Activated naive CD4-positive, alpha-beta T cell treated with anti-CD3 and anti-CD28 coated beads, Interleukin-2, amount 10 ng/mL, durations not matched to agents 7 days and 5 days (primary cell): ENCODE results near the gene USP6NL.
"Not testable (repeated sequence)": the region's sequence is repeated elsewhere in the genome, so short reads cannot be mapped to it uniquely, and the experiment has no call there.

ENCODE experiments used
- CTCF ChIA-PET: fragments of 350-600 bp; sonication (Branson Sonifier 250); formaldehyde crosslinking; loops from one replicate; lab custom pipeline; 2021; ENCODE audit warnings: antibody characterized with exemption; lab: Charles Lee
- DNase-seq: peaks from one replicate; pipeline ENCODE4 v3.0.0-alpha.2; 2020
- H3K27ac Mint-ChIP-seq: one replicate; pipeline ENCODE4 v1.8.0; 2021; ENCODE audit warnings: mild to moderate bottlenecking, moderate library complexity, mixed read lengths
- H3K27me3 Mint-ChIP-seq: one replicate; pipeline ENCODE4 v1.8.0; 2021; ENCODE audit warnings: mild to moderate bottlenecking, mixed read lengths
- H3K36me3 Mint-ChIP-seq: one replicate; pipeline ENCODE4 v1.8.0; 2021; ENCODE audit warnings: mixed read lengths
- H3K4me1 Mint-ChIP-seq: one replicate; pipeline ENCODE4 v1.8.0; 2021; ENCODE audit warnings: mixed read lengths
- H3K4me3 Mint-ChIP-seq: one replicate; pipeline ENCODE4 v1.8.0; 2021; ENCODE audit warnings: mild to moderate bottlenecking, moderate library complexity, mixed read lengths
- H3K9me3 Mint-ChIP-seq: one replicate; pipeline ENCODE4 v1.8.0; 2021; ENCODE audit warnings: mixed read lengths

USP6NL gene

GRCh38 chr10:11448190-11448544 is 163.3 kb downstream of the USP6NL start:
- Mint-ChIP-seq H3K36me3 (no peaks in the 10 kb centered on the region), H3K27me3 (peaks cover 40% of the 10 kb centered on the region), H3K4me1 (peaks cover 19% of the 10 kb centered on the region), H3K9me3 (no peaks in the 10 kb centered on the region), H3K4me3 (no peak overlapping the region), H3K27ac (no peak overlapping the region)
- CTCF ChIA-PET: interaction anchor here (0.9 kb wide), 1 partner anchor 9 kb away, joined by 3 read pairs; no protein-coding TSS in a partner anchor
- DNase-seq: no peak

- peaks cover 19% of the 10 kb centered on the region for H3K4me1 Mint-ChIP-seq
Observed at GRCh38 chr10:11447586-11447985, 163.9 kb downstream of the USP6NL start.

GRCh38 chr10:11446864-11447263 is 164.6 kb downstream of the USP6NL start:
- CTCF ChIA-PET: no interaction called here
- Mint-ChIP-seq H3K27ac (no peak overlapping the region), H3K4me1 (peaks cover 19% of the 10 kb centered on the region), H3K27me3 (peaks cover 39% of the 10 kb centered on the region), H3K36me3 (no peaks in the 10 kb centered on the region), H3K4me3 (no peak overlapping the region), H3K9me3 (no peaks in the 10 kb centered on the region)
- no peak for DNase-seq

More at GRCh38 chr10:11447586-11447985, 163.9 kb downstream of the USP6NL start:
- DNase-seq: no peak
- no peaks in the 10 kb centered on the region for H3K9me3 Mint-ChIP-seq
- H3K27ac Mint-ChIP-seq: no peak overlapping the region
- CTCF ChIA-PET: no interaction called here
- H3K27me3 Mint-ChIP-seq: peaks cover 40% of the 10 kb centered on the region
- H3K36me3 Mint-ChIP-seq: no peaks in the 10 kb centered on the region
- no peak overlapping the region for H3K4me3 Mint-ChIP-seq

GRCh38 chr10:11446133-11446532 is 165.3 kb downstream of the USP6NL start:
- Mint-ChIP-seq H3K9me3 (no peaks in the 10 kb centered on the region), H3K36me3 (no peaks in the 10 kb centered on the region), H3K4me1 (peaks cover 19% of the 10 kb centered on the region), H3K27ac (no peak overlapping the region), H3K27me3 (peaks cover 33% of the 10 kb centered on the region), H3K4me3 (no peak overlapping the region)
- CTCF ChIA-PET: no interaction called here
- DNase-seq: no peak

GRCh38 chr10:11444531-11445228 is 166.8 kb downstream of the USP6NL start:
- Mint-ChIP-seq H3K9me3 (no peaks in the 10 kb centered on the region), H3K27me3 (peaks cover 25% of the 10 kb centered on the region), H3K27ac (no peak overlapping the region), H3K4me1 (peaks cover 29% of the 10 kb centered on the region), H3K36me3 (no peaks in the 10 kb centered on the region), H3K4me3 (no peak overlapping the region)
- no peak for DNase-seq
- CTCF ChIA-PET: no interaction called here

GRCh38 chr10:11444155-11444530 is 167.3 kb downstream of the USP6NL start:
- CTCF ChIA-PET: no interaction called here
- peaks cover 19% of the 10 kb centered on the region for H3K27me3 Mint-ChIP-seq
- no peak overlapping the region for H3K4me3 Mint-ChIP-seq
- no peaks in the 10 kb centered on the region for H3K36me3 Mint-ChIP-seq
- no peak overlapping the region for H3K27ac Mint-ChIP-seq
- H3K4me1 Mint-ChIP-seq: peaks cover 32% of the 10 kb centered on the region
- DNase-seq: no peak
- no peaks in the 10 kb centered on the region for H3K9me3 Mint-ChIP-seq

GRCh38 chr10:11443468-11444154 is 167.8 kb downstream of the USP6NL start:
- H3K9me3 Mint-ChIP-seq: no peaks in the 10 kb centered on the region
- CTCF ChIA-PET: no interaction called here
- H3K4me1 Mint-ChIP-seq: peaks cover 30% of the 10 kb centered on the region
- DNase-seq: no peak
- no peak overlapping the region for H3K27ac Mint-ChIP-seq
- no peaks in the 10 kb centered on the region for H3K36me3 Mint-ChIP-seq
- peaks cover 14% of the 10 kb centered on the region for H3K27me3 Mint-ChIP-seq
- no peak overlapping the region for H3K4me3 Mint-ChIP-seq

GRCh38 chr10:11442001-11442773 is 169.3 kb downstream of the USP6NL start:
- Mint-ChIP-seq H3K27ac (no peak overlapping the region), H3K4me3 (no peak overlapping the region), H3K27me3 (peaks cover 6% of the 10 kb centered on the region), H3K36me3 (no peaks in the 10 kb centered on the region), H3K9me3 (no peaks in the 10 kb centered on the region), H3K4me1 (peaks cover 18% of the 10 kb centered on the region)
- CTCF ChIA-PET: no interaction called here
- DNase-seq: no peak

GRCh38 chr10:11441151-11441535 is 170.3 kb downstream of the USP6NL start:
- no peaks in the 10 kb centered on the region for H3K36me3 Mint-ChIP-seq
- CTCF ChIA-PET: no interaction called here
- H3K27me3 Mint-ChIP-seq: peaks cover 8% of the 10 kb centered on the region
- no peaks in the 10 kb centered on the region for H3K9me3 Mint-ChIP-seq
- DNase-seq: no peak
- H3K27ac Mint-ChIP-seq: no peak overlapping the region
- no peak overlapping the region for H3K4me3 Mint-ChIP-seq
- peaks cover 15% of the 10 kb centered on the region for H3K4me1 Mint-ChIP-seq

GRCh38 chr10:11440250-11441150 is 170.9 kb downstream of the USP6NL start:
- Mint-ChIP-seq H3K4me1 (peaks cover 14% of the 10 kb centered on the region), H3K27ac (no peak overlapping the region), H3K4me3 (no peak overlapping the region), H3K27me3 (peaks cover 8% of the 10 kb centered on the region), H3K9me3 (no peaks in the 10 kb centered on the region), H3K36me3 (no peaks in the 10 kb centered on the region)
- no peak for DNase-seq
- CTCF ChIA-PET: no interaction called here

GRCh38 chr10:11439523-11440053 is 171.9 kb downstream of the USP6NL start:
- Mint-ChIP-seq H3K27me3 (peaks cover 12% of the 10 kb centered on the region), H3K36me3 (no peaks in the 10 kb centered on the region), H3K4me3 (no peak overlapping the region), H3K27ac (no peak overlapping the region), H3K9me3 (no peaks in the 10 kb centered on the region), H3K4me1 (peaks cover 14% of the 10 kb centered on the region)
- DNase-seq: no peak
- CTCF ChIA-PET: no interaction called here

- H3K4me3 Mint-ChIP-seq: no peak overlapping the region
- peaks cover 7% of the 10 kb centered on the region for H3K27me3 Mint-ChIP-seq
- H3K4me1 Mint-ChIP-seq: peaks cover 14% of the 10 kb centered on the region
- CTCF ChIA-PET: no interaction called here
- no peaks in the 10 kb centered on the region for H3K9me3 Mint-ChIP-seq
- no peaks in the 10 kb centered on the region for H3K36me3 Mint-ChIP-seq
- DNase-seq: no peak
- H3K27ac Mint-ChIP-seq: no peak overlapping the region
Observed at GRCh38 chr10:11437391-11438142, 173.9 kb downstream of the USP6NL start.

GRCh38 chr10:11436445-11436844 is 175.0 kb downstream of the USP6NL start:
- Mint-ChIP-seq H3K4me1 (peaks cover 14% of the 10 kb centered on the region), H3K27ac (peak overlapping the region; percentile 50)
- H3K36me3 Mint-ChIP-seq, H3K4me3 Mint-ChIP-seq, H3K9me3 Mint-ChIP-seq, DNase-seq, CTCF ChIA-PET, H3K27me3 Mint-ChIP-seq: not testable (repeated sequence)
